Hematopoietic multipotent progenitor cell treated with erythropoietin and hydrocortisone succinate and interleukin-3 and kit ligand, for 15 days (in vitro differentiated cells): ENCODE results near the gene VEPH1.
A peak's percentile ranks its signal among the peaks of the same experiment; 100 is the strongest.

Source experiments
- DNase-seq: peaks from one replicate; pipeline ENCODE4 v3.0.0-alpha.2; 2015; ENCODE audit warnings: low spot score

The VEPH1 gene

GRCh38 chr3:157502916-157503595, at the start of gene VEPH1:
TSS of gene VEPH1 (minus strand) at chr3:157503416. CDS start at chr3:157495349, 8,067 bp downstream.
- DNase-seq, result no peak

- DNase-seq, result no peak
These were observed 48.7 kb upstream of the VEPH1 start for GRCh38 chr3:157551961-157552360.

DNA sequence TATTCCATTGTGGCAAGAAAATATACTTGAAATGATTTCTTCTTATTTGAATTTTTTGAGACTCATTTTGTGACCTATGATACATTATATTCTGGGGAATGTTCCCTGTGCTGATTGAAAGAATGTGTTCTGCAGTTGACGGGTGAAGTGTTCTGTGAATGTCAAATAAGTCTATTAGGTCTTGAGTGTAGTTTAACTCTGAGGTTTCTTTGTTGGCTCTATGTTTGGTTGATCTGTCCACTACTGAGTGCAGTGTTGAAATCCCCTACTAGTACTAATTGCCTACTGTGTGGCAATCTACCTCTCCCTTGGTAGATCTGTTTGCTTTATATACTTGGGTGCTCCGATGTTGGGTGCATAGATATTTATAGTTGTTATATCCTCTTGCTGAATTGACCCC, 46.3 kb upstream of the VEPH1 start:
- DNase-seq, result no peak

- DNase-seq, result no peak
These were observed 41.4 kb upstream of the VEPH1 start for GRCh38 chr3:157544501-157545130.

DNA sequence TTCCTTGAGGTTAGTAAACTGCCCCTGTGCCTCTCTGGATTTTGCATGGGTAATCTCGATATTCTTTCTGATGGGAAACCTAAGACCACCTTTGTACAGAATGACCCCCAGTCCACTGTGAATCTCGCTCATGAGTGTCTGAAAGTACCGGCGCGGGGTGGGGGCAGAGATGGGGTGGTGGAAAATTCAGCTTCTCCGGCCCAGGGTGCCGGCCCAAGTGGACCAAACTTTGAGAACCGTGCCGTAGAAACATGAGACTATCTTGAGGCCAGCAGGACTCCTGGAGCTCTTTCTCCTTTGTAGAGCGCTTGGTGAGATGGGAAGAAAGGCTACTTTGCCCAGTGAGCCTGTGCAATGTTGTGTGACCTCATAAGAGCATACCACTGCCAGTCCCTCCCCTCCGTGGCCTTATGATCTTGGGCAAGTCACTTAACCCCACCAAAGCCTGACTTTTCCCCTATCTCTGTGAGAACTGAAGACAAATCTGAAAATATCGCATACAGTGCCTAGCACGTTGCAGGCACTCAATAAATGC, 40.4 kb upstream of the VEPH1 start:
- no peak for DNase-seq

GRCh38 chr3:157542711-157543500, 39.7 kb upstream of the VEPH1 start:
- DNase-seq, result no peak

- no peak for DNase-seq
These were observed 38.5 kb upstream of the VEPH1 start for GRCh38 chr3:157541506-157542236.

GRCh38 chr3:157540656-157541055, 37.4 kb upstream of the VEPH1 start:
- DNase-seq, result no peak

DNA sequence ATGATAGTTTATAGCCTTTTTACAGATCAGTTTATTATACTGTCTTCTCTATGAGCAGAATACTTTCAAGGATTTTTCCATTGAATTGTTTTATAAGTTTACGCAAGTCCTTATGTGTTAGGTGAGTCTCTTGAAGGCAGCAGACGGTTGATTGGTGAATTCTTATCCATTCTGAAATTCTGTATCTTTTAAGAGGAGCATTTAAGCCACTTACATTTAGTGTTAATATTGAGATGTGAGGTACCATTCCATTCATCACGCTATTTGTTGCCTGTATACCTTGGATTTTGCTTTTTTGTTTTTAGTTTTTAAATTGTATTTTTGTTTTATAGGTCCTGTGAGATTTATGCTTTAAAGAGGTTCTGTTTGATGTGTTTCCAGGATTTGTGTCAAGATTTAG, 32.5 kb upstream of the VEPH1 start:
- DNase-seq, result no peak

GRCh38 chr3:157534725-157535161, 31.5 kb upstream of the VEPH1 start:
- DNase-seq, result no peak

DNA sequence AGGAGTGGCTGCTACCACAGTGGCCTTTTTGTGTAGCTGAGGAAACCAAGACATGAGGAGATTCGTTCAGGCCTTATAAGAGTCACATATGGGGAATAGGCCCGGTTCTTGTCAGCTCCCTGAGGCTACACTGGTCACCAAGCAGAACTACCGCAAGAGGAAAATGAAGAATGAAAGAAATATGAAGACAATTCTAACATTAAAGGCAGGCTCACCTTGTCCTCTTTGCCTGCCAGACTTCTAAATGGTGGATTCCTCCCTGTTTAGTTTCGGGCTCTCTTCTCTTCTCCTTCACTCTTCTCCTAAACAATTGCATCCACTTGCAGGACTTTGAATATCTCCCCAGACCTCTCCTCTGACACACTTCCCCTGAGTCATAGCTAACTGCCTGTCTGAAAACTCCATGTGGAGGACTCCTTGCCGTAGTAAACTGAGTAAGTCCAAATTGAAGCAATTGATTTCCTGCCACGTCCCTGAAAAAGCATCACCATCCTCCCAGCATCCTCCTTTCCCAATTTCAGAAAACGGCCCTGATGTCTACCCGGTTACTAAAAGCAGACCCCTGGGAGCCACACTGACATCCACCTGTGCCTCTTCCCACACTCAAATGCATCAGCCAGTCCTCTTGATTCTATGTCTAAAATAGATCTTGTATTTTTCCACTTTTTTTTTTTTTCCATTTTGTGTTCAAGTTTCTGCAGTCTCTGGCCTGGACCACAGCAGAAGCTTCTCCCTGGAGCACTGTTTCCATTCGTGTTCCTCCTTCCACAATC, 30.3 kb upstream of the VEPH1 start:
- no peak for DNase-seq

- peak; percentile 57 for DNase-seq
These were observed 29.5 kb upstream of the VEPH1 start for GRCh38 chr3:157532529-157533297.

- no peak for DNase-seq
These were observed 28.6 kb upstream of the VEPH1 start for GRCh38 chr3:157531771-157532170.

- no peak for DNase-seq
These were observed 28.1 kb upstream of the VEPH1 start for GRCh38 chr3:157531301-157531660.

GRCh38 chr3:157530637-157531300, 27.6 kb upstream of the VEPH1 start:
- DNase-seq, result no peak

GRCh38 chr3:157529751-157530150, 26.5 kb upstream of the VEPH1 start:
- no peak for DNase-seq

DNA sequence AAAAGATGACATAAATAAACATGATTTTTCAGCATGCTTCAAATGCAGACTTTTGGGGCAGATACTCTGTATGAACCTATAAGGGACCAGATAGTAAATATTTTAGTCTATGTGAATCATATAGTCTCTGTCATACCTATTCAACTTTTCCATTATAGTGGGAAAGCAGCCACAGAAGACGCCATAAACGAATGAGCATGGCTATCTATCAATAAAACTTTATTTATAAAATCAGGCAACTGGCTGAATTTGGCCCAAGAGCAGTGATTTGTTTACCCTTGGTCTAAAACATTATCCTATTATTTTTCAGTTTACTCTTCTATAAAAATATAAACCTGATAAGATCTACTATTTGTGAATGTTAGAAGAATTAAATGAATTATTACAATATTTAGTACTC, 25.9 kb upstream of the VEPH1 start:
- no peak for DNase-seq

- DNase-seq, result no peak
These were observed 24.1 kb upstream of the VEPH1 start for GRCh38 chr3:157527131-157527881.

DNA sequence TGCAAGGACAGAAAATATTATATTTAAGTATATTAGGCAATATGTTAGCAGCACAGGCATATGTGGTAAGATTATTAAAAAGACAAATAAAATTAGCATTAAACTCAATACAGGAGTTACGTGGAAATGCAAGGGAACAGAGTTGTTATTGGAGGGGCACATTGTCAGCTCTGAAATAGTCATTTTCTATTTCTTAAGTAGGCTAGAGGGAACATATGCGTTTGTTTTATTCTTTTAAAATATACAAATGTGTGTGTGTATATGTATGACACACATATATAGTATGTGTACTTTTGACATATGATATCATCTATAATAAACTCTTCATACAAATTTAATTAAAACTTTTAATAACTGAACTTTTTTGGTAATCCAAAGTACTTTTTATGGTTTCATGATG, 22.8 kb upstream of the VEPH1 start:
- no peak for DNase-seq
